Stimulated activated CD4-positive, alpha-beta T cell treated with anti-CD3 and anti-CD28 coated beads, Interleukin-2, amount 100 ng/mL, for 48 hours (primary cell): ENCODE data around the gene SLC16A3.

Experiments
- DNase-seq, 2 donors: peaks; one replicate each; pipeline ENCODE4 v3.0.0-alpha.2; 2020

The SLC16A3 gene

GRCh38 chr17:82224666-82225065, 4.2 kb upstream of the SLC16A3 start:
- DNase-seq, result no peak

- no peak for DNase-seq
These were observed 3.3 kb upstream of the SLC16A3 start for GRCh38 chr17:82225368-82226029.

GRCh38 chr17:82226146-82226808, 2.6 kb upstream of the SLC16A3 start:
- no peak for DNase-seq

- no peak for DNase-seq
These were observed 1.8 kb upstream of the SLC16A3 start for GRCh38 chr17:82226809-82227628.

- DNase-seq, result no peak
These were observed 1.1 kb upstream of the SLC16A3 start for GRCh38 chr17:82227629-82228277.

- DNase-seq, result no peak
These were observed 482 bp upstream of the SLC16A3 start for GRCh38 chr17:82228278-82228841.

GRCh38 chr17:82229698-82230608, 1.1 kb downstream of the SLC16A3 start:
- DNase-seq, result no peak

- peak in 1 of 2 donors; percentile 63 for DNase-seq
These were observed 1.9 kb downstream of the SLC16A3 start for GRCh38 chr17:82230609-82231311.

GRCh38 chr17:82231312-82231561, 2.4 kb downstream of the SLC16A3 start:
- DNase-seq, result no peak

GRCh38 chr17:82231562-82232321, 2.9 kb downstream of the SLC16A3 start:
- no peak for DNase-seq

- no peak for DNase-seq
These were observed 3.5 kb downstream of the SLC16A3 start for GRCh38 chr17:82232322-82232820.

GRCh38 chr17:82232876-82233785, 4.3 kb downstream of the SLC16A3 start:
- no peak for DNase-seq

GRCh38 chr17:82234211-82235055, 5.6 kb downstream of the SLC16A3 start:
- no peak for DNase-seq

- no peak for DNase-seq
These were observed 6.4 kb downstream of the SLC16A3 start for GRCh38 chr17:82235056-82235774.

GRCh38 chr17:82235775-82236141, 6.9 kb downstream of the SLC16A3 start:
- no peak for DNase-seq

GRCh38 chr17:82236142-82236971, 7.5 kb downstream of the SLC16A3 start:
- peak; percentile 66 to 73 for DNase-seq
